ENCODE measurements around the gene USP47. TPM values are rescaled to one million over a fixed set of nuclear protein-coding genes. Genes with fewer than 3 reads are reported as not detected.

USP47 gene
- total RNA-seq, 4 donors from 2014 or later: 85.2 to 154 (median 94.5) TPM

DNA sequence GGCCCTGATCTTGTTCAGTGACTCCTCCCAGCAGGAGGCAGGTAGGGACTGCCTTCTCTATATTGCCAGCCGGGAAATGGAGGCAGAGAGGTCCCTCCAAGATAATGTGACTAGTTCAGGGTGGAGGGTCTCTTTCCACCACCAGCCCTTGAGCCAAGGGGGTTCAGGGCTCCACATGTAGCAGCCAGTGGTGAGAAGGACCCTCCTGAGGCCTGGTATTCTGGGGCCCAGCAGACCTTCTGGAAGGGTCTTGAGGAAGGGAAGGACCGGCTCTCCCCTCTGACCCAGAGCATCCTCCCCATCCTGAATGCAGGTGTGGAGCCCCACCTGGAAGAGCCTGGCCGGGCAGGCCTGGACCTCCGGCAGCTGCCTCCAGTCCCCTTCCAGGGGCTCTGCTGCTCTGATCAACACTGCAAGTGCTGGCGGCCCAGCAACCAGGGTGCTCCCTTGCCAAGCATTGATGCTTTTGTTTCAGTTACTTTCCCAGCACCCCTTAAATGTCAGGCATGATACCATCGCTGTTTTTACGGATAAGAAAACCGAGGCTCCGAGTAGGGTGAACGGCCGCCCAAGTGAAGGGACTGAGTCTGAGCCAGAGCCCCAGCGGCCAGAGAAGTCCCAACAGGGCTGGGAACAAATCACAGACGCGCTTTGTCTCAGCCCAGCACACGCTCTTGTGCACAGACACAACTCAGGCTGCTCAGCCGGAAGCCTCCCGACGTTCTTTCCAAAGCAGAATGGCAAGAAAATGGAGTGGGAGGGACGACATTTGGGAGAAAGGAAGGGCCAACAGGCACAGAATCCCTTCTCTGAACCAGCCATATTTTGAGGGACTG lies 127.8 kb downstream of the USP47 start:
- H3K9me3 ChIP-seq: no peaks in the 10 kb centered on the region
- intact Hi-C loops (cut with DNase I): no loop called here
- WGBS, 2 donors: 87 to 90% methylated on average over 16 to 19 of the region's 19 CpGs
- peaks cover 3 to 21% of the 10 kb centered on the region in 2 donors for H3K4me1 ChIP-seq
- H3K36me3 ChIP-seq: no peaks in the 10 kb centered on the region
- no peak for DNase-seq
- no peak for TF ChIP-seq CTCF (IDR thresholded peaks at IDR 0.05)
- TF ChIP-seq POLR2A (IDR thresholded peaks at IDR 0.05): no peak
- H3K27me3 ChIP-seq: no peaks in the 10 kb centered on the region
- no peak overlapping the region for H3K27ac ChIP-seq
- H3K4me3 ChIP-seq (replicated peaks in 1 of 3): no peak overlapping the region

GRCh38 chr11:11970556-11970955 lies 128.8 kb downstream of the USP47 start:
- Histone ChIP-seq H3K27ac (no peak overlapping the region), H3K4me1 (peaks cover 3 to 21% of the 10 kb centered on the region in 2 donors), H3K36me3 (no peaks in the 10 kb centered on the region), H3K9me3 (no peaks in the 10 kb centered on the region), H3K27me3 (no peaks in the 10 kb centered on the region), H3K4me3 (replicated peaks in 1 of 3) (no peak overlapping the region)
- 96 to 100% methylated on average over 2 of the region's 2 CpGs for WGBS, 2 donors
- TF ChIP-seq POLR2A (IDR thresholded peaks at IDR 0.05): no peak
- no peak for TF ChIP-seq CTCF (IDR thresholded peaks at IDR 0.05)
- DNase-seq: no peak
- intact Hi-C loops (cut with DNase I): no loop called here

DNA sequence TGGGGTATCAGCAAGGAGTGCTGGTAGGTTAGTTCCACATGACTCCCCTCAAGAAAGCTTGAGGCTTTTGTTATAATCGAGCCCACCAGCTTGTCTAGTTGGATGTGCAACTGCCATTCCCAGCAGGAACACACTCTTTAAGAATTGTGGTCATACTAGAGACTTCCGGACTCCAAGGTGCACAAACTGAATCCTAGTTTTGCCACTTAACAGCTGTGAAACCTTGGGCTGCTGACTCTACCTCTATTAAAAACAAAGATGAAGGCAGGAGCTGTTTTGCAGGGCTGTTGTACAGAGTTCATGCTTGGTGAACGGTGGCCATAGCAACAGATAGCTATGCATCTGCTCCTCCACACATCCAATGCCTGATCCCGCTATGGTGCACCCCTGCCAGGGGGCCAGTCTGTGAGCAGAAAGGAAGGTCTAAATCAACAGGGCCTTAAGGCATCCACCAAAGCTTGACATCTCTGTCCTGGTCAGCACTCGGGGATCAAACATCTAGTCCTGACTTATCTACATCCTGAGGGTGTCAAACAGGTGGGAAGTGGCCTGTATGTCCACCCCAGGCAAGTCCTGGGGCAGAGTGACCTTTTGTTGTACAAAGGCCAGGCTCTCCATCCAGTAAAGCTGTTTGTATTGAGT lies 130.3 kb downstream of the USP47 start:
- no peaks in the 10 kb centered on the region for H3K27me3 ChIP-seq
- intact Hi-C loops (cut with DNase I): no loop called here
- H3K4me1 ChIP-seq: peaks cover 7 to 35% of the 10 kb centered on the region in 2 donors
- no peak for TF ChIP-seq CTCF (IDR thresholded peaks at IDR 0.05)
- no peak for TF ChIP-seq POLR2A (IDR thresholded peaks at IDR 0.05)
- H3K27ac ChIP-seq: no peak overlapping the region
- no peak overlapping the region for H3K4me3 ChIP-seq (replicated peaks in 1 of 3)
- no peaks in the 10 kb centered on the region for H3K36me3 ChIP-seq
- DNase-seq: no peak
- WGBS, 2 donors: 70 to 71% methylated on average over 5 of the region's 5 CpGs
- no peaks in the 10 kb centered on the region for H3K9me3 ChIP-seq

DNA sequence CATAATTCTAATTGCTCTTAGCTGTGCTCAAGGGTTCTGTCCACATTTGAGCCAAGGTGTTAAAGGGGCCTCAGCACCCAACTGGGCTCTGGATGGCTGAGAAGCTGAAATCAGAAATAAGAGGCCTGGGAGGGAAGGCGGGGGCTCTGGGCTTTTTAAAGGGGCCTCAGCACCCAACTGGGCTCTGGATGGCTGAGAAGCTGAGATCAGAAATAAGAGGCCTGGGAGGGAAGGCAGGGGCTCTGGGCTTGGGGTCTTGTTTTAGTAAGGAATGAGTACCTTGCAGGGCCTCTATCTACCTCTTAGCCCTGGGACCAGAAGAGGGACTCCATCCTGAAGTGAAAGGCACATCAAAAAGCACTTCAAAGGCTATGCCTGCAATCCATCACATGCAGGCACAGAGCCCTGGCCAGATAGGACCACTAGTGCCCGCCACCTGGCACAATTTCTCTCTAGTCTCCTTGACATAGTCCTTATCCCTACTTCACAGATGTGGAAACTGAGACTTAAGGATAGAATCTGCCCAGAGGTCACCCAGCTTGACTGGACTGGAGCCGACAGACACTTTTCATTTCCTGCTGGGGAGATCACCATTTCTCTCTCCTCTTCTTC lies 131.1 kb downstream of the USP47 start:
- intact Hi-C loops (cut with DNase I): no loop called here
- Histone ChIP-seq H3K27ac (peak overlapping the region in 2 of 3 donors; percentile 41 to 50), H3K36me3 (no peaks in the 10 kb centered on the region), H3K4me3 (replicated peaks in 1 of 3) (no peak overlapping the region), H3K9me3 (no peaks in the 10 kb centered on the region), H3K27me3 (no peaks in the 10 kb centered on the region), H3K4me1 (peaks cover 12 to 42% of the 10 kb centered on the region in 2 donors)
- TF ChIP-seq POLR2A (IDR thresholded peaks at IDR 0.05) (no peak), CTCF (IDR thresholded peaks at IDR 0.05) (no peak)
- no peak for DNase-seq
- 63 to 90% methylated on average over 3 of the region's 3 CpGs for WGBS, 2 donors

Measured in thyroid gland (tissue), 4 donors.